GM12872 (cell line): ENCODE data around the gene OVOL2.
A peak's percentile ranks its signal among the peaks of the same experiment; 100 is the strongest.

Experiments used
- TF ChIP-seq, protein P1 (sequence below): IDR thresholded peaks from 3 replicates; pipeline ENCODE4 v1.5.1; 2011; ENCODE audit warnings: low read depth, mild to moderate bottlenecking, low read length, moderate library complexity; ENCODE audit not compliant: insufficient read depth

Gene OVOL2

DNA sequence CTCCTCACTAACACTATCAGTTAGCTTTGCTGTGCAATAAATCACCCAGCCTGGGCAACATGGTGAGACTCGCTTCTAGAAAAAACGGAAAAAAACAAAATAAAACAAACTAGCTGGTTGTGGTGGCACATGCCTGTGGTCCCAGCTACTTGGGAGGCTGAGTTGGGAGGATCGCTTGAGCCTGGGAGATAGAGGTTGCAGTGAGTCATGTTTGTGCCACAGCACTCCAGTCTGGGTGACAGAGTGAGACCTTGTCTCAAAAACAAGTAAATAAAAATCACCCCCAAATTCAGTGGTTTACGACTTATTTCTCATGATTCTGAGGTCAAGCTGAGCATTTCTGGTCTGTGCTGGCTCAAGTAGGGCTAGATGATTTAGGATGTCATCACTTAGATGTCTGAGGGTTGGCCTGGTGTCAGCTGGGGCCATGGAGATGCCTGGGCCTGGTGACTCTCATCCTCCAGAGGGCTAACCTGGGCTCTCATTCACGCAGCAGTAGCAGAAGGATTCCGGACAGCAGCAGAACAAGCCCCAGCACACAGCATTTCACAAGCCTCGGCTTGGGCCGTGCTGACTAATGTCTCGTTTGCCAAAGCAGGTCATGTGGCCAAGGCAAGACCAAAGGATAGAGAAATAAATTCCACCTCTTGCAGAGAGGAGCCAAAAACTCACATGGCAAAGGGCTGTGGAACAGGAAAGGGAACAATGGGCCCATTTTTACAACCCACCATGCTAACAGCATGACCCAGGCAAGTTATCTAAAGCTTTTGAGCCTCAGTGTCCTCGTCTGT, 56.4 kb downstream of the OVOL2 start:
- TF ChIP-seq, protein P1, sequence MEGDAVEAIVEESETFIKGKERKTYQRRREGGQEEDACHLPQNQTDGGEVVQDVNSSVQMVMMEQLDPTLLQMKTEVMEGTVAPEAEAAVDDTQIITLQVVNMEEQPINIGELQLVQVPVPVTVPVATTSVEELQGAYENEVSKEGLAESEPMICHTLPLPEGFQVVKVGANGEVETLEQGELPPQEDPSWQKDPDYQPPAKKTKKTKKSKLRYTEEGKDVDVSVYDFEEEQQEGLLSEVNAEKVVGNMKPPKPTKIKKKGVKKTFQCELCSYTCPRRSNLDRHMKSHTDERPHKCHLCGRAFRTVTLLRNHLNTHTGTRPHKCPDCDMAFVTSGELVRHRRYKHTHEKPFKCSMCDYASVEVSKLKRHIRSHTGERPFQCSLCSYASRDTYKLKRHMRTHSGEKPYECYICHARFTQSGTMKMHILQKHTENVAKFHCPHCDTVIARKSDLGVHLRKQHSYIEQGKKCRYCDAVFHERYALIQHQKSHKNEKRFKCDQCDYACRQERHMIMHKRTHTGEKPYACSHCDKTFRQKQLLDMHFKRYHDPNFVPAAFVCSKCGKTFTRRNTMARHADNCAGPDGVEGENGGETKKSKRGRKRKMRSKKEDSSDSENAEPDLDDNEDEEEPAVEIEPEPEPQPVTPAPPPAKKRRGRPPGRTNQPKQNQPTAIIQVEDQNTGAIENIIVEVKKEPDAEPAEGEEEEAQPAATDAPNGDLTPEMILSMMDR: no peak

DNA sequence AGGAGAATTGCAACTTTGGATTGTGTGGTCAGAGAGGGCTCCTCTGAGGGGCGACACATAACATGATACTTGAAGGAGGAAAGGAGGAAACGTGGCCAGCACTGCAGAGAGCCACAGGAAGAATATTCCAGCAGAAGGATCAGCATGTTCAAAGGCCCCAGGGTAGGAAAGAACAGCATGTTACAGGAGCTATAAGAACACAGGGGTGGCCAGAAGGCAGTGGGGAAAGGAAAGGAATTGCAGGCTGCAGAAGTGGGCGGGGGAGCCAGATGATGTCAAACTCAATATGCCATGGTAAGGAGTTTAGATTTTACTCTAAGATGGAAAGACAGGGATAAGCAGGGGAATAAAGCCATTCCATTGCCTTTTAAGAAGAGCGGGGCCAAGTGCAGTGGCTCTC, 58.1 kb downstream of the OVOL2 start:
- TF ChIP-seq, protein P1: no peak

DNA sequence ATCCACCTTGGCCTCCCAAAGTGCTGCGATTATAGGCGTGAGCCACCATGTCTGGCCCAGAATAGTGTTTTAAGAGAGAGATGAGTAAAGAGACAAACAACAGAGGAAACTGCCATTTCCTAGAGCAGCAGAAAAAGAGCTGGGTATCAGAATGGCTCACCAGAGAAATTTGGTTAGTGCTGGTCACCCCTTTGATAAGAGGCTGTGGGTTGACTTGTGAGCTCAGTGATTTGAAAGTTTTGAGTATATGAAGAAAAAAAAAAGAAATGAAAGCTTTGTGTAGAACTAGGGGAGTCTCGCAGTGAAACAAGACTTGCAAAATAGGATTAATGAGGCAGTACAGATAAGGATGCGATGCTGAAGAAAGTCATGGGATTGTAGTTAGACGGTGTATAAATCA, 59.3 kb downstream of the OVOL2 start:
- TF ChIP-seq, protein P1: no peak

DNA sequence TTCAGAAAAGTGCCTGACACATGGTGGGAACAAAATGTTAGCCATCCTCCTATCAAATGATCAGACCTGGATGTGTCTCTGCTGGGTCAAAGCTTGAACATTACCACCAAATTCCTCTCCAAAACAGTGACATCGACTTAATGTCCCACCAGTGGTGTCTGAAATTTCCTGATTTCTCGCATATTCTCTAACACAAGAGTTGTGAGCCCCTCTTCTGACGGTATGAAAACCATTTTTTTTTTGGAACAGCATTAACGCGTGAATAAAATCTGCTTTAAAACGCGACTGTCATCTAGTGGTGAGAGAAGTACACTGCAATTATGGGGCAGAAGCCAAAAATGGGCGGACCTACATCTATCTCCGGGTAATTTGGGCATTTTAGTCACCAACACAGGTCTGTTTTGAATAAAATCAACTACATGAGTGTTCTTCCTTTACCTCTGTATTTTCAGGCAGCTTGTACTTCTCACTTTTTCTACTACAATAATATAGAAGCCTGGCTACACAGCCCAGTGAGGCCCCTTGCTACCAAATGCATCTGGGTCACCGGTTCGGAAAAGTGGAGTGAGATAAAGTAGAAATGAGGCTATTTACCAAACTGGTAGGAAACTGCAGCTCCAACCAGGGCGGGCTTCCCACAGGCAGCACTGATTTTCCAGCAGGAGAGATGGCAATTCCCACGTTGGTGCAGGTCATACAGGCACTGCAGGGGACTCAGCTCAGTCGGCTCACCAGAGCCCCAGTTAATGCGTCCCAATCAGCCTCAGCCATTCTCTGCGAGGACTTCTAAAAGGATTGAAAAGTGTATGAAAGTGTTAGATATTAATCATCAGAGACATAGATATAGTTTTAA, 61.5 kb downstream of the OVOL2 start:
- TF ChIP-seq, protein P1: peak; percentile 98

DNA sequence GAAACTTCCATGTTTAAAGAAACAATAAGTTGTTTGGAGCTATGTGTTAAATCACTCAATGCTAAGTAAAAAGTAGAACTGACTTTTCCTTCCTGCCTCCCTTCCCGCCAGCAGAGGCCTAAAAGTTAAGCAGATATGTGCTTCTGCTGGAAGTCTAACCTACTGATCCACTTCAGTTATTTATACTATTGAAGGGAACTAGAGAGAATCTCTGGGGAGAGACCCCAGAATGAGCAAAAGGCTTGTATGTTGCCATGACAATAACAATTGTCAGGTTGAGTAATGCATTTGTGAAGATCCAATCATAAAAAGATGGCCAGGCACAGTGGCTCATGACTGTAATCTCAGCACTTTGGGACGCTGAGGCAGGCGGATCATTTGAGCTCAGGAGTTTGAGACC, 64.2 kb downstream of the OVOL2 start:
- TF ChIP-seq, protein P1: no peak

DNA sequence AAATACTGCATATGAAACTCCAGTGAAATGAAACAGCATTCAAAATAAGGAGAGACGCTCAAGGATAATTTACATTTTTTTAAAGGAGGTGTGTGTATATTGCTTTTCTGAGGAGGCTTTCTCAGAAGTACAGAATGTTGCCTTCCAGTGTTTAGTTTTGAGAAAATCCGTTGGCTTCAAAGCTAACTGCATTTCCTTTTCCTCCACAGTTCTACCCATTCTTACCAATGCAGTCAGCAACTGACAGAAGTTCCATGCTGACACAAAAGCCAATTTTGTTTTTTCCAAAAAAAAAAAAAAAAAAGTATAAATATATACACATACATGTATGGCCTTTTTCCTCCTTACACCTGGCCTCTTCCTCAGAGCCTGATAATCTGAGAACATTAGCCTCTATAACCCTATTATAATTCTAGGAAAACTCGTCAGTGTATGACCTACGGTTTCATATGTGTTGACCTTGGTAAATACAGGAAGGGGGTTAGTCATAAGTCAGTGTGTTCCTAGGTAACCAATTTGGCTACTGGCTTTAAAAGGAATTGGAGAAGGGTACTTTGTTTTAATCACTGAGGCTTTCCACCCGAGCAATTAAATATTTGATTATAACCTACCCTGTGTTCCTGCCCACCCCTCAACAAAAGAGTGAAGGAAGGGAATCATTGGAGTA, 64.7 kb downstream of the OVOL2 start:
- TF ChIP-seq, protein P1: no peak

DNA sequence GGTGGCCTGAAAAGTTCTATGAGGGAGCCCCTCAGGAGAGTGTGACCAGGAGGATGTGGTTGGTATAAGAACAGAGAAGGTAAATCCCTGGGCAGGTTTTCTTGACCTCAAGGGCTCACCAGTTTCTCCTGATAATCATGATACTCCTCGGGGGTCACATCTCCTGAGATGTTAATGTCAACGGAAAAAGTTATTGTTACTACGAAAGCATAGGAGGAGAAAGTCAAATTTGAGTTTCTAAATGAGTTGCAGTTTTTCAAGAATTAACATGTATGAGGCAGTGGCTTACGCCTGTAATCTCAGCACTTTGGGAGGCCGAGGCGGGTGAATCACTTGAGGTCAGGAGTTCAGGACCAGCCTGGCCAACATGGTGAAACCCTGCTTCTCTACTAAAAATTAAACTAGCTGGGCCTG, 65.5 kb downstream of the OVOL2 start:
- TF ChIP-seq, protein P1: no peak
